OCI-LY7 (cell line): ENCODE measurements around the gene UBE3A.

Experiments used
- EZH2phosphoT487 ChIP-seq: fragments of 200-600 bp; sonication (generic); IDR thresholded peaks from 2 replicates; pipeline ENCODE4 v1.6.1; 2018; ENCODE audit warnings: low read depth, borderline replicate concordance, mild to moderate bottlenecking, mixed run types, antibody characterized with exemption, low read length, moderate library complexity, mixed read lengths
- TF ChIP-seq, protein P1 (sequence below): fragments of 200-600 bp; sonication (generic); conservative IDR thresholded peaks from 2 replicates; pipeline ENCODE4 v1.5.1; 2014; ENCODE audit warnings: mild to moderate bottlenecking, antibody characterized with exemption, low read length, moderate library complexity, mixed read lengths

DNA sequence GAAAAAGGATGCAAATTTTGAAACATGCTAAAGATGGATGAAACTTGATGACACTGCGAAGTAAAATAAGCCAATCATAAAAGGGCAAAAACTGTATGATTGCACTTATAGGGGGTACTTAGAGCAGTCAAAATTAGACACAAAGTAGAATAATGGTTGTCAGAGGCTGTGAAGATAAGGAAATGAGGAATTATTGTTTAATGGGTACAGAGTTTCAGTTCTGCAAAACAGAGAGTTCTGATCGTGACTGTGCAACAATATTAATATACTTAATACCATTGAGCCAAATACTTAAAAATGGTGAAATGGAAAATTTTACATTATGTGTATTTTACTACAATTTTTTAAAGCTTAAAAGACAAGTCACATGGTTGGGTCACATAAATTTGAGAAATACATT is 35.1 kb downstream of the UBE3A start:
- TF ChIP-seq, protein P1, sequence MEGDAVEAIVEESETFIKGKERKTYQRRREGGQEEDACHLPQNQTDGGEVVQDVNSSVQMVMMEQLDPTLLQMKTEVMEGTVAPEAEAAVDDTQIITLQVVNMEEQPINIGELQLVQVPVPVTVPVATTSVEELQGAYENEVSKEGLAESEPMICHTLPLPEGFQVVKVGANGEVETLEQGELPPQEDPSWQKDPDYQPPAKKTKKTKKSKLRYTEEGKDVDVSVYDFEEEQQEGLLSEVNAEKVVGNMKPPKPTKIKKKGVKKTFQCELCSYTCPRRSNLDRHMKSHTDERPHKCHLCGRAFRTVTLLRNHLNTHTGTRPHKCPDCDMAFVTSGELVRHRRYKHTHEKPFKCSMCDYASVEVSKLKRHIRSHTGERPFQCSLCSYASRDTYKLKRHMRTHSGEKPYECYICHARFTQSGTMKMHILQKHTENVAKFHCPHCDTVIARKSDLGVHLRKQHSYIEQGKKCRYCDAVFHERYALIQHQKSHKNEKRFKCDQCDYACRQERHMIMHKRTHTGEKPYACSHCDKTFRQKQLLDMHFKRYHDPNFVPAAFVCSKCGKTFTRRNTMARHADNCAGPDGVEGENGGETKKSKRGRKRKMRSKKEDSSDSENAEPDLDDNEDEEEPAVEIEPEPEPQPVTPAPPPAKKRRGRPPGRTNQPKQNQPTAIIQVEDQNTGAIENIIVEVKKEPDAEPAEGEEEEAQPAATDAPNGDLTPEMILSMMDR, result no peak
- no peak for TF ChIP-seq EZH2phosphoT487
